Natural killer cell (primary cell): ENCODE results near the gene CDPF1. TPM values are rescaled to one million over a fixed set of nuclear protein-coding genes. Genes with fewer than 3 reads are reported as not detected.

Source experiments
- ATAC-seq, 3 donors: fragments of 150-1000 bp in 2 of 3; fragments of 200-7000 bp in 1 of 3; cut with Tn5 transposase; 1 replicate in 1 of 3; 2 replicates in 2 of 3; pipeline ENCODE4 v1.10.0; 2021; ENCODE audit warnings: mild to moderate bottlenecking in 2 of 3, moderate library complexity in 2 of 3
- DNase-seq, 2 donors: peaks; one replicate each; pipeline versions ENCODE4 v3.0.0 to v3.0.0-alpha.2; 2013 to 2021; ENCODE audit warnings: mixed read lengths in 1 of 2
- H3K27ac ChIP-seq: one replicate; pipeline ENCODE4 v1.5.1; 2013; ENCODE audit warnings: mild to moderate bottlenecking, low read length
- H3K27me3 ChIP-seq: one replicate; pipeline ENCODE4 v1.6.1; 2013; ENCODE audit warnings: low read length; ENCODE audit not compliant: control insufficient read depth, insufficient read depth
- H3K36me3 ChIP-seq: one replicate; pipeline ENCODE4 v1.6.1; 2013; ENCODE audit warnings: low read length; ENCODE audit not compliant: control insufficient read depth, insufficient read depth
- H3K4me1 ChIP-seq: one replicate; pipeline ENCODE4 v1.6.1; 2013; ENCODE audit warnings: low read length; ENCODE audit not compliant: control insufficient read depth, insufficient read depth
- H3K4me3 ChIP-seq: one replicate; pipeline ENCODE4 v1.5.1; 2013; ENCODE audit warnings: low read length
- H3K9me3 ChIP-seq: one replicate; pipeline ENCODE4 v1.6.1; 2013; ENCODE audit warnings: low read length; ENCODE audit not compliant: control insufficient read depth, insufficient read depth
- H3K27ac Mint-ChIP-seq, 2 donors: one replicate each; pipeline ENCODE4 v1.8.0; 2022; ENCODE audit warnings: mild to moderate bottlenecking in 2 of 2, mixed read lengths in 2 of 2, moderate library complexity in 1 of 2
- H3K27me3 Mint-ChIP-seq, 2 donors: one replicate each; pipeline ENCODE4 v1.8.0; 2022; ENCODE audit warnings: low read depth in 2 of 2, mixed read lengths in 2 of 2
- H3K36me3 Mint-ChIP-seq: one replicate; pipeline ENCODE4 v1.8.0; 2022; ENCODE audit warnings: mixed read lengths
- H3K4me1 Mint-ChIP-seq, 2 donors: one replicate each; pipeline ENCODE4 v1.8.0; 2022; ENCODE audit warnings: mixed read lengths in 2 of 2
- H3K4me3 Mint-ChIP-seq: one replicate; pipeline ENCODE4 v1.8.0; 2022; ENCODE audit warnings: mild to moderate bottlenecking, moderate library complexity, mixed read lengths
- H3K9me3 Mint-ChIP-seq, 2 donors: one replicate each; pipeline ENCODE4 v1.8.0; 2022; ENCODE audit warnings: mixed read lengths in 2 of 2
- WGBS: methylation state at CpG from one replicate; pipeline ENCODE4 v1.1.7; 2013; ENCODE audit warnings: missing lambda C conversion rate; ENCODE audit not compliant: insufficient coverage; 5-methylcytosine and 5-hydroxymethylcytosine counted together
- intact Hi-C: fragments of 100-400 bp; cut with micrococcal nuclease; formaldehyde crosslinking; loops from one replicate; pipeline ENCODE4 v1.14.2; 2022
- total RNA-seq, 4 donors: library from RNA; stranded (reverse); fragments of 120-200 nt in 1 of 4; gene quantifications; one replicate each; pipeline versions ENCODE4 v1.2.3 to v1.2.4, GENCODE V29; 2013 to 2022
- TF ChIP-seq, protein P1 (sequence below): fragments of 200-600 bp; IDR thresholded peaks from one replicate; pipeline ENCODE4 v1.8.0; 2022; ENCODE audit warnings: antibody characterized with exemption

The CDPF1 gene
- total RNA-seq, 3 donors from 2014 or later (not counting 1 experiment from before 2014, with no cell fraction given): 5.0 to 11.4 (median 7.2) TPM

DNA sequence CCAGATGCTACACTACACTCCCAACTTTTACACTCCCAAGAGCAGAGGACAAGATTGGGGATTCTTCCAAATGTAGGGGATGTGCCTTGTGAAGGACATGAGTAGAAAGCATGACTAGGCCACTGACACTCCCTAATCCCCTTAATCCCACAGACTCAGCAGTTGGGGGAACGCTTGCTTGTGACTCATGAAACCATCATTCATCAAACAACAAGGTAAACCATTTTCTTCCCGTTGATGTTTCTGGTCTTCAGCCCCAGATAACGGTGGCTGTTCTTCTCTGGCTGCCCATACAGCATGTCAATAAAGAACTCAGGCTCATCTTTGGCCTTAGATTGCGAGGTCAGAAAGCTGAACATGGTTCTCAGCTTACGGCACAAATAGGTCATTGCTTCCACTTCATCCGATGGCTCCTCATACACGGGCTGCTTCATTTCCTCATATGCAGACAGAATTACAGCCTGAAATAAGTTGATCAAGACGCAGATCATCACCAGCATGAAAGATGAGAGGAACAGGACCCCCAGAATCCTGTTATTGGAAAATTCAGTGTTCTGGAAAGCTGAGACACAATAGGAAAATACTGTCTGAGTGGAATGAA lies 6.4 kb upstream of the CDPF1 start:
- WGBS: 91% methylated on average over 8 of the region's 8 CpGs
- Histone ChIP-seq H3K36me3 (no peaks in the 10 kb centered on the region), H3K4me3 (no peak overlapping the region), H3K27ac (no peak overlapping the region), H3K4me1 (no peaks in the 10 kb centered on the region), H3K9me3 (no peaks in the 10 kb centered on the region), H3K27me3 (no peaks in the 10 kb centered on the region)
- peaks cover 2 to 28% of the 10 kb centered on the region in 2 donors for H3K27me3 Mint-ChIP-seq
- no peaks in the 10 kb centered on the region for H3K36me3 Mint-ChIP-seq
- H3K4me1 Mint-ChIP-seq: peaks cover 9 to 12% of the 10 kb centered on the region in 2 donors
- H3K27ac Mint-ChIP-seq: no peak overlapping the region
- no peak overlapping the region for H3K4me3 Mint-ChIP-seq
- DNase-seq (no peak), ATAC-seq (no peak)
- intact Hi-C loops: no loop called here
- TF ChIP-seq, protein P1, sequence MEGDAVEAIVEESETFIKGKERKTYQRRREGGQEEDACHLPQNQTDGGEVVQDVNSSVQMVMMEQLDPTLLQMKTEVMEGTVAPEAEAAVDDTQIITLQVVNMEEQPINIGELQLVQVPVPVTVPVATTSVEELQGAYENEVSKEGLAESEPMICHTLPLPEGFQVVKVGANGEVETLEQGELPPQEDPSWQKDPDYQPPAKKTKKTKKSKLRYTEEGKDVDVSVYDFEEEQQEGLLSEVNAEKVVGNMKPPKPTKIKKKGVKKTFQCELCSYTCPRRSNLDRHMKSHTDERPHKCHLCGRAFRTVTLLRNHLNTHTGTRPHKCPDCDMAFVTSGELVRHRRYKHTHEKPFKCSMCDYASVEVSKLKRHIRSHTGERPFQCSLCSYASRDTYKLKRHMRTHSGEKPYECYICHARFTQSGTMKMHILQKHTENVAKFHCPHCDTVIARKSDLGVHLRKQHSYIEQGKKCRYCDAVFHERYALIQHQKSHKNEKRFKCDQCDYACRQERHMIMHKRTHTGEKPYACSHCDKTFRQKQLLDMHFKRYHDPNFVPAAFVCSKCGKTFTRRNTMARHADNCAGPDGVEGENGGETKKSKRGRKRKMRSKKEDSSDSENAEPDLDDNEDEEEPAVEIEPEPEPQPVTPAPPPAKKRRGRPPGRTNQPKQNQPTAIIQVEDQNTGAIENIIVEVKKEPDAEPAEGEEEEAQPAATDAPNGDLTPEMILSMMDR: no peak
- H3K9me3 Mint-ChIP-seq: no peaks in the 10 kb centered on the region

DNA sequence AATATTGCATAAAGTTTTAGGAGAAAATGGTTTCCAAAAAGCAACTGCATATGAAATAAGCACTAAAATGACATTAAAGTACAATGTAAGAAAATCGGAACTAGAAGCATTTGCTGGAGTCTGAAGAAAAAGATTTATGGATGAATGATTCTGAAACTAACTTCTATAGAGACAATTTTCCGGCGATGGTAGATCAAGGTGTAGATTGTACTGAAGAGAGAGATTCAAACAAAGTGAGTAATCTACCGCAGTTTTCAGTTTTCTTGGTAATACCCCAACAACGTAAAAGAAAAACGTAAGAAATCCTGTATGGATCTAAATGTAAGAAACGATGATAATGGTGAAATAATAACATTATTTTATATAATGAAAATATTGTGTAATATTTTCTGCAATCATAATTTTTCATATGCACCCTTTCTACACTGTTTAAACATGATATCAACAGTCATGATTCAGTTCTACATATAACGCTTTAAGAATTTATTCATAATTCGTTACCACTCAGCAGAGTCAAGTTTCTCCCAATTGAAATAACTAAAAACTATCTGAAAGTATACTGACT lies 1.8 kb upstream of the CDPF1 start:
- H3K9me3 ChIP-seq: no peaks in the 10 kb centered on the region
- H3K36me3 ChIP-seq: no peaks in the 10 kb centered on the region
- Mint-ChIP-seq H3K4me1 (peaks cover 21 to 33% of the 10 kb centered on the region in 2 donors), H3K36me3 (no peaks in the 10 kb centered on the region), H3K4me3 (peak overlapping the region; percentile 88), H3K9me3 (no peaks in the 10 kb centered on the region), H3K27ac (peak overlapping the region; percentile 44 to 93), H3K27me3 (no peaks in the 10 kb centered on the region)
- DNase-seq (no peak), ATAC-seq (no peak)
- TF ChIP-seq, protein P1: no peak
- H3K4me1 ChIP-seq: peaks cover 16% of the 10 kb centered on the region
- no peak overlapping the region for H3K27ac ChIP-seq
- no peaks in the 10 kb centered on the region for H3K27me3 ChIP-seq
- intact Hi-C loops: loop anchor here (2.0 kb wide), 1 partner anchor 37 kb away; no protein-coding TSS in a partner anchor
- no peak overlapping the region for H3K4me3 ChIP-seq
- 92% methylated on average over 5 of the region's 9 CpGs for WGBS

DNA sequence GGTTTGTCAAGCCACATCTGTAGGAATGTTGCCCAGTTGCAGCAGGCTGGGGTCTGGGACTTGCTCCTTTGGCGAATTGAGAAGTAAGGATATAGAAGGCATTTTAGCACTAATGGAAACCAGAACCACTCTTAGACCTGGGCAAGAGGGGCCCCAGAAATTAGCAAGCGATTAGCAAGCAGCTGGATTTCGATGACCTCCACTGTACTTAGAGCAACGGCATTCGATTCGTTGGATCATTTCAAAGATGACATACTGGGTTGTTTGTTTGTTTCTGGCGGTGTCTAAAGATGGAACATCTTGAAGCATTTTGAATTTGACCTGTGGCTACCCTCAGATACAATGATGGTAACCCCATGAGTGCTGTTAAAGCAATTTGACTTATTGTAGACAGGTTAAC lies 1.2 kb upstream of the CDPF1 start:
- Mint-ChIP-seq H3K36me3 (no peaks in the 10 kb centered on the region), H3K4me1 (peaks cover 21 to 40% of the 10 kb centered on the region in 2 donors), H3K9me3 (no peaks in the 10 kb centered on the region), H3K27me3 (no peaks in the 10 kb centered on the region), H3K27ac (peak overlapping the region; percentile 44 to 93), H3K4me3 (peak overlapping the region; percentile 88)
- intact Hi-C loops: loop anchor here (2.0 kb wide), 1 partner anchor 38 kb away; no protein-coding TSS in a partner anchor
- WGBS: 96% methylated on average over 7 of the region's 7 CpGs
- no peaks in the 10 kb centered on the region for H3K27me3 ChIP-seq
- H3K4me1 ChIP-seq: peaks cover 16% of the 10 kb centered on the region
- ATAC-seq (no peak), DNase-seq (no peak)
- TF ChIP-seq, protein P1: no peak
- H3K36me3 ChIP-seq: no peaks in the 10 kb centered on the region
- no peaks in the 10 kb centered on the region for H3K9me3 ChIP-seq
- H3K4me3 ChIP-seq: no peak overlapping the region
- peak overlapping the region; percentile 57 for H3K27ac ChIP-seq
